WTC11 (cell line): Measurements from ENCODE around the gene MRAS. TPM values are rescaled to one million over a fixed set of nuclear protein-coding genes. Genes with fewer than 3 reads are reported as not detected.

Experiments used
- ATAC-seq: fragments of 200-7000 bp; cut with Tn5 transposase; 2 replicates; pipeline ENCODE4 v1.10.0; 2021; ENCODE audit warnings: mild to moderate bottlenecking, moderate library complexity
- CTCF ChIA-PET: fragments of 300-600 bp; sonication (Branson Sonifier 250); formaldehyde crosslinking; loops from one replicate; lab custom pipeline; 2021; ENCODE audit warnings: antibody characterized with exemption; lab: Charles Lee
- POLR2A ChIA-PET: fragments of 350-600 bp; sonication (Branson Sonifier 250); formaldehyde crosslinking; loops from one replicate; lab custom pipeline; 2021; ENCODE audit warnings: antibody characterized with exemption; lab: Charles Lee
- DNase-seq: peaks from one replicate; pipeline ENCODE4 v3.0.0; 2021; ENCODE audit warnings: low spot score
- H3K27ac Mint-ChIP-seq: 2 replicates; pipeline ENCODE4 v1.8.0; 2021; ENCODE audit warnings: mixed read lengths
- H3K27me3 Mint-ChIP-seq: 2 replicates; pipeline ENCODE4 v1.8.0; 2021; ENCODE audit warnings: low read depth, mild to moderate bottlenecking, moderate library complexity, mixed read lengths
- H3K36me3 Mint-ChIP-seq: 2 replicates; pipeline ENCODE4 v1.8.0; 2021; ENCODE audit warnings: mixed read lengths
- H3K4me1 Mint-ChIP-seq: 2 replicates; pipeline ENCODE4 v1.8.0; 2022; ENCODE audit warnings: mixed read lengths
- H3K4me3 Mint-ChIP-seq: 2 replicates; pipeline ENCODE4 v1.8.0; 2021; ENCODE audit warnings: mild to moderate bottlenecking, moderate library complexity, mixed read lengths
- H3K9me3 Mint-ChIP-seq: 2 replicates; pipeline ENCODE4 v1.8.0; 2021; ENCODE audit warnings: mixed read lengths
- E2F5 ChIP-seq: sonication (generic); formaldehyde crosslinking; IDR thresholded peaks from 2 replicates; pipeline ENCODE4 v1.8.1; 2022; ENCODE audit warnings: mild to moderate bottlenecking, moderate library complexity, missing genetic modification reagents
- ETV6 ChIP-seq: sonication (generic); formaldehyde crosslinking; IDR thresholded peaks from 2 replicates; pipeline ENCODE4 v1.8.1; 2022; ENCODE audit warnings: mild to moderate bottlenecking, missing genetic modification reagents
- FOXK1 ChIP-seq: sonication (generic); formaldehyde crosslinking; IDR thresholded peaks from 2 replicates; pipeline ENCODE4 v1.8.0; 2022; ENCODE audit warnings: mild to moderate bottlenecking, moderate library complexity, missing genetic modification reagents
- NFYB ChIP-seq: sonication (generic); formaldehyde crosslinking; conservative IDR thresholded peaks from 2 replicates; pipeline ENCODE4 v1.8.0; 2022; ENCODE audit warnings: low read depth, missing genetic modification reagents
- NR2C2 ChIP-seq: sonication (generic); formaldehyde crosslinking; IDR thresholded peaks from 2 replicates; pipeline ENCODE4 v1.8.0; 2022; ENCODE audit warnings: mild to moderate bottlenecking, missing genetic modification reagents
- RELA ChIP-seq: sonication (generic); formaldehyde crosslinking; IDR thresholded peaks from 2 replicates; pipeline ENCODE4 v1.8.1; 2022; ENCODE audit warnings: missing genetic modification reagents, mild to moderate bottlenecking, borderline replicate concordance
- TCF7 ChIP-seq: sonication (generic); formaldehyde crosslinking; IDR thresholded peaks from 2 replicates; pipeline ENCODE4 v1.8.0; 2022; ENCODE audit warnings: mild to moderate bottlenecking, low read depth, missing genetic modification reagents, moderate library complexity
- ZNF281 ChIP-seq: sonication (generic); formaldehyde crosslinking; IDR thresholded peaks from 2 replicates; pipeline ENCODE4 v1.8.0; 2023; ENCODE audit warnings: mild to moderate bottlenecking, missing genetic modification reagents
- total RNA-seq: library from RNA; stranded (reverse); gene quantifications from 3 replicates; pipeline ENCODE4 v1.2.3, GENCODE V29; 2021
- TF ChIP-seq, protein P1 (sequence below): sonication (generic); formaldehyde crosslinking; IDR thresholded peaks from 2 replicates; pipeline ENCODE4 v1.8.1; 2023; ENCODE audit warnings: mild to moderate bottlenecking, missing genetic modification reagents, moderate library complexity
- TF ChIP-seq, protein P2 (sequence below): sonication (generic); formaldehyde crosslinking; conservative IDR thresholded peaks from 2 replicates; pipeline ENCODE4 v1.8.1; 2023; ENCODE audit warnings: mild to moderate bottlenecking, low read depth, missing genetic modification reagents, moderate library complexity
- TF ChIP-seq, protein P3 (sequence below): sonication (generic); formaldehyde crosslinking; IDR thresholded peaks from 2 replicates; pipeline ENCODE4 v1.8.1; 2023; ENCODE audit warnings: mild to moderate bottlenecking, missing genetic modification reagents
- TF ChIP-seq, protein P4 (sequence below): sonication (generic); formaldehyde crosslinking; conservative IDR thresholded peaks from 2 replicates; pipeline ENCODE4 v1.8.1; 2022; ENCODE audit warnings: mild to moderate bottlenecking, missing genetic modification reagents
- TF ChIP-seq, protein P5 (sequence below): sonication (generic); formaldehyde crosslinking; IDR thresholded peaks from 2 replicates; pipeline ENCODE4 v1.8.1; 2022; ENCODE audit warnings: missing genetic modification reagents, borderline replicate concordance

MRAS gene
- total RNA-seq, 1 experiment from 2014 or later = 14.8 TPM

GRCh38 chr3:138405486-138405885 lies 57.1 kb downstream of the MRAS start (continued):
- TF ChIP-seq, protein P1, sequence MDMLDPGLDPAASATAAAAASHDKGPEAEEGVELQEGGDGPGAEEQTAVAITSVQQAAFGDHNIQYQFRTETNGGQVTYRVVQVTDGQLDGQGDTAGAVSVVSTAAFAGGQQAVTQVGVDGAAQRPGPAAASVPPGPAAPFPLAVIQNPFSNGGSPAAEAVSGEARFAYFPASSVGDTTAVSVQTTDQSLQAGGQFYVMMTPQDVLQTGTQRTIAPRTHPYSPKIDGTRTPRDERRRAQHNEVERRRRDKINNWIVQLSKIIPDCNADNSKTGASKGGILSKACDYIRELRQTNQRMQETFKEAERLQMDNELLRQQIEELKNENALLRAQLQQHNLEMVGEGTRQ (CRISPR knock-in tag) = no peak
- TF ChIP-seq, protein P2, sequence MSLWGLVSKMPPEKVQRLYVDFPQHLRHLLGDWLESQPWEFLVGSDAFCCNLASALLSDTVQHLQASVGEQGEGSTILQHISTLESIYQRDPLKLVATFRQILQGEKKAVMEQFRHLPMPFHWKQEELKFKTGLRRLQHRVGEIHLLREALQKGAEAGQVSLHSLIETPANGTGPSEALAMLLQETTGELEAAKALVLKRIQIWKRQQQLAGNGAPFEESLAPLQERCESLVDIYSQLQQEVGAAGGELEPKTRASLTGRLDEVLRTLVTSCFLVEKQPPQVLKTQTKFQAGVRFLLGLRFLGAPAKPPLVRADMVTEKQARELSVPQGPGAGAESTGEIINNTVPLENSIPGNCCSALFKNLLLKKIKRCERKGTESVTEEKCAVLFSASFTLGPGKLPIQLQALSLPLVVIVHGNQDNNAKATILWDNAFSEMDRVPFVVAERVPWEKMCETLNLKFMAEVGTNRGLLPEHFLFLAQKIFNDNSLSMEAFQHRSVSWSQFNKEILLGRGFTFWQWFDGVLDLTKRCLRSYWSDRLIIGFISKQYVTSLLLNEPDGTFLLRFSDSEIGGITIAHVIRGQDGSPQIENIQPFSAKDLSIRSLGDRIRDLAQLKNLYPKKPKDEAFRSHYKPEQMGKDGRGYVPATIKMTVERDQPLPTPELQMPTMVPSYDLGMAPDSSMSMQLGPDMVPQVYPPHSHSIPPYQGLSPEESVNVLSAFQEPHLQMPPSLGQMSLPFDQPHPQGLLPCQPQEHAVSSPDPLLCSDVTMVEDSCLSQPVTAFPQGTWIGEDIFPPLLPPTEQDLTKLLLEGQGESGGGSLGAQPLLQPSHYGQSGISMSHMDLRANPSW (CRISPR knock-in tag) = no peak
- TF ChIP-seq E2F5 (CRISPR knock-in tag) = no peak
- no peak for TF ChIP-seq ETV6 (CRISPR knock-in tag)
- TF ChIP-seq ZNF281 (CRISPR knock-in tag) = no peak
- no peak for TF ChIP-seq RELA (CRISPR knock-in tag)

GRCh38 chr3:138406606-138407005 lies 58.2 kb downstream of the MRAS start:
- DNase-seq = no peak
- TF ChIP-seq, protein P3, sequence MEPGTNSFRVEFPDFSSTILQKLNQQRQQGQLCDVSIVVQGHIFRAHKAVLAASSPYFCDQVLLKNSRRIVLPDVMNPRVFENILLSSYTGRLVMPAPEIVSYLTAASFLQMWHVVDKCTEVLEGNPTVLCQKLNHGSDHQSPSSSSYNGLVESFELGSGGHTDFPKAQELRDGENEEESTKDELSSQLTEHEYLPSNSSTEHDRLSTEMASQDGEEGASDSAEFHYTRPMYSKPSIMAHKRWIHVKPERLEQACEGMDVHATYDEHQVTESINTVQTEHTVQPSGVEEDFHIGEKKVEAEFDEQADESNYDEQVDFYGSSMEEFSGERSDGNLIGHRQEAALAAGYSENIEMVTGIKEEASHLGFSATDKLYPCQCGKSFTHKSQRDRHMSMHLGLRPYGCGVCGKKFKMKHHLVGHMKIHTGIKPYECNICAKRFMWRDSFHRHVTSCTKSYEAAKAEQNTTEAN (CRISPR knock-in tag) = no peak
- TF ChIP-seq, protein P4, sequence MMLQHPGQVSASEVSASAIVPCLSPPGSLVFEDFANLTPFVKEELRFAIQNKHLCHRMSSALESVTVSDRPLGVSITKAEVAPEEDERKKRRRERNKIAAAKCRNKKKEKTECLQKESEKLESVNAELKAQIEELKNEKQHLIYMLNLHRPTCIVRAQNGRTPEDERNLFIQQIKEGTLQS = no peak
- TF ChIP-seq FOXK1 (CRISPR knock-in tag) (no peak), TCF7 (CRISPR knock-in tag) (no peak), NR2C2 (CRISPR knock-in tag) (no peak), NFYB (CRISPR knock-in tag) (no peak)
- TF ChIP-seq, protein P5, sequence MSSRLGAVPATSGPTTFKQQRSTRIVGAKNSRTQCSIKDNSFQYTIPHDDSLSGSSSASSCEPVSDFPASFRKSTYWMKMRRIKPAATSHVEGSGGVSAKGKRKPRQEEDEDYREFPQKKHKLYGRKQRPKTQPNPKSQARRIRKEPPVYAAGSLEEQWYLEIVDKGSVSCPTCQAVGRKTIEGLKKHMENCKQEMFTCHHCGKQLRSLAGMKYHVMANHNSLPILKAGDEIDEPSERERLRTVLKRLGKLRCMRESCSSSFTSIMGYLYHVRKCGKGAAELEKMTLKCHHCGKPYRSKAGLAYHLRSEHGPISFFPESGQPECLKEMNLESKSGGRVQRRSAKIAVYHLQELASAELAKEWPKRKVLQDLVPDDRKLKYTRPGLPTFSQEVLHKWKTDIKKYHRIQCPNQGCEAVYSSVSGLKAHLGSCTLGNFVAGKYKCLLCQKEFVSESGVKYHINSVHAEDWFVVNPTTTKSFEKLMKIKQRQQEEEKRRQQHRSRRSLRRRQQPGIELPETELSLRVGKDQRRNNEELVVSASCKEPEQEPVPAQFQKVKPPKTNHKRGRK (CRISPR knock-in tag) = no peak
- CTCF ChIA-PET = no interaction called here

More at GRCh38 chr3:138406606-138407005, 58.2 kb downstream of the MRAS start:
- Mint-ChIP-seq H3K4me3 (no peak overlapping the region), H3K36me3 (peaks cover 17% of the 10 kb centered on the region), H3K27me3 (peaks cover 13% of the 10 kb centered on the region), H3K9me3 (peaks cover 19% of the 10 kb centered on the region), H3K4me1 (peaks cover 57% of the 10 kb centered on the region), H3K27ac (no peak overlapping the region)
- no peak for ATAC-seq
- POLR2A ChIA-PET = no interaction called here
